HG03135 (cell line): Measurements from ENCODE around the gene CTSA.
"Not testable (repeated sequence)": the region's sequence is repeated elsewhere in the genome, so short reads cannot be mapped to it uniquely, and the experiment has no call there.

ENCODE experiments used
- ATAC-seq: cut with Tn5 transposase; IDR thresholded peaks from one replicate; pipeline ENCODE4 v1.9.1; 2021; ENCODE audit warnings: mild to moderate bottlenecking, moderate library complexity; ENCODE audit not compliant: unreplicated experiment

CTSA gene

DNA sequence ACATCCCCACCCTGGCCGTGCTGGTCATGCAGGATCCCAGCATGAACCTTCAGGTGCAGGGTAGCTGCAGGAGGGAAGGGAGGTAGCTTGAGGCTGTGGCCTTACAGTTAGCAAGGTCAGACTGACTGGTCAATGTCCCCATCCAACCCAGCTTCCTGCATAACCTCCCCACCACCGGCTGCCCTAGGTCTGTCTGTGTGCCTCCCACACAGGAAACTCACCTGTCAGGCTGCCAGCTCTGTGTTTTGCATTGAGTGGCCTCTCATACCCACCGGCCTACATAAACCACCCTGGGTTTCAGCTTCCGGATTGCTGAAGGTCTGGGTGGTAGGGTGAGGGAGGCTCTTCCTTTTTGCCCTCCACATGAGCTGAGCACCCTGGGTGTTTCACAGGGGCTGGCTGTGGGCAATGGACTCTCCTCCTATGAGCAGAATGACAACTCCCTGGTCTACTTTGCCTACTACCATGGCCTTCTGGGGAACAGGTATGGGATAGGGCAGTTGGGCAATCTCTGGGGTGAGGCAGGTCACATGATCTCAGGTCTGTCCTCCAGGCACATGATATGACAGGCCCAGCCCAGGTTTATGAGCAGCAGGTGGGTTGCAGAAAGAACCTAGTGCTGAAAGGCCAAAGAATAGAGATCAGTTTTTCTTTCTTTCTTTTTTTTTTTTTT is 1.8 kb downstream of the CTSA start:
- ATAC-seq = no peak

DNA sequence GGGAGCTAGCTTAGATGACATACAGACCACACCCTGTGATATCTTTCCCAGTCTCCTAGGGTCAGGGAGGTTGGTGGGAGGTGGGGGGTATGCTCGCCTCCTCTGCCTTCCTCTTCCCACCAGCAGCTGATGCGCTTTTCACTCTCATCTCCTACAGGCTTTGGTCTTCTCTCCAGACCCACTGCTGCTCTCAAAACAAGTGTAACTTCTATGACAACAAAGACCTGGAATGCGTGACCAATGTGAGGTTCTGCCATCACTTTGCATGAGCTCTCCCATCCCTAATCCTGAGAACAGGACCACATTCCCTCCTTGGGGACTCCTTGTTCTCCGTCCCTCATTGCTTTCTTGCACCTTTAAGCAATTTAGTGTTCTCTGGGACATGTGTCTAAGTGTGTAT is 2.7 kb downstream of the CTSA start:
- no peak for ATAC-seq

DNA sequence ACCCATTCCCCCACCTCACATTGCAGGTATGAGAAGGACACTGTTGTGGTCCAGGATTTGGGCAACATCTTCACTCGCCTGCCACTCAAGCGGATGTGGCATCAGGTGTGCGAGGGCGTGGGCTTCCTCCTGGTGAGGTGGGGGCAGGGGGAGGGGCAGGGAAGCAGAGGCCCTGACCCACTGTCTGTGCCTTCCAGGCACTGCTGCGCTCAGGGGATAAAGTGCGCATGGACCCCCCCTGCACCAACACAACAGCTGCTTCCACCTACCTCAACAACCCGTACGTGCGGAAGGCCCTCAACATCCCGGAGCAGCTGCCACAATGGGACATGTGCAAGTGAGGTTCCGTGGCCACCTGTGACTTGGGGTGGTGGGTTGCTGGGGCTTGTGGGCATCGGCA is 3.7 kb downstream of the CTSA start:
- no peak for ATAC-seq

DNA sequence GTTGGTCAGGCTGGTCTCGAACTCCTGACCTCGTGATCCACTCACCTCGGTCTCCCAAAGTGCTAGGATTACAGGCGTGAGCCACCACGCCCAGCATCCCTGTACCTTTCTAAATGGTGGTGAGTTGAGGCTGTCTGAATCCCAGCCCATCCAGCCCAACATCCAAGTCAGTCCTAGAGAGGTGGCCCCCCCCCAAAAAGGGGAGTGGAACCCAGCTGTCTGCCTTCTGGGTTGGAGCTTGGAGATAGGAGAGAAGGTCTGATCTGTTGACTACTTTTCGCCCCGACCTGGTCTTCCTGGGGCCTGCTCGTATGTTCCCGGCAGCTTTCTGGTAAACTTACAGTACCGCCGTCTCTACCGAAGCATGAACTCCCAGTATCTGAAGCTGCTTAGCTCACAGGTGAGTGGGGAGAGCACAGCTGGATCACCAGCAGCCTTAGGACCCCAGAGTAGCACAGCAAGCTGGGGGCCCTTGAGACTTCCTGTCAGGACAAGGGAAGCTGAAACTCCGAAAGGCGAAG is 5.6 kb downstream of the CTSA start:
- no peak for ATAC-seq

DNA sequence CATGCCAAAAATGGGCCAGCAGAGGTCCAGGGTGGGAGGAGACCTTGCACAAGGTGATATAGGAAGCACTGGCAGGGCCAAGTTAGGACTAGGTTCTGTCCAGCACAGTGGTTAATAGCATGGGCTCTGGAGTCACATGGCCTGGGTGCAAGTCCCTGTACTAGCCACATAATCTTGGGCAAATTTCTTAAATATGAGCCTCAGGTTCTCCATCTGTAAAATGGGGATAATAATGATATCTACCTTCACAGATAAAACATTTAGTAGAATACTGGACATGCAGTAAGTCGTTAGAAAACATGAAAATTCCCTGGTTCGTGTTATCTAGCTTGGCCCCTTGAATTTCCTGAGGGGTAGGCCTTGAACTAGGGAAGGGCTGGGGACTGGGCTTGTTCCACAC is 6.2 kb downstream of the CTSA start:
- ATAC-seq = no peak

DNA sequence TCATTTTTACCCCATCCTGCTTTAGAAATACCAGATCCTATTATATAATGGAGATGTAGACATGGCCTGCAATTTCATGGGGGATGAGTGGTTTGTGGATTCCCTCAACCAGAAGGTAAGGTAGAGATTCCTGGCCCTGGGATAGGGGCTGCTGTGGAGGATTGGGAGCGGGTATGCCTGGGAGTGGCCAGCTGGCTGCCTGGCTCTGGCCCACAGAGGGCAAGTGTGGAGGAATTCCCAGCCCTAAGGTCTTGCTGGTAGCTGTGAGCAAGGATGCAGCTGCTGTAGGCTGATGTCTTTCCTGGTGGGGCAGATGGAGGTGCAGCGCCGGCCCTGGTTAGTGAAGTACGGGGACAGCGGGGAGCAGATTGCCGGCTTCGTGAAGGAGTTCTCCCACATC is 6.6 kb downstream of the CTSA start:
- no peak for ATAC-seq

DNA sequence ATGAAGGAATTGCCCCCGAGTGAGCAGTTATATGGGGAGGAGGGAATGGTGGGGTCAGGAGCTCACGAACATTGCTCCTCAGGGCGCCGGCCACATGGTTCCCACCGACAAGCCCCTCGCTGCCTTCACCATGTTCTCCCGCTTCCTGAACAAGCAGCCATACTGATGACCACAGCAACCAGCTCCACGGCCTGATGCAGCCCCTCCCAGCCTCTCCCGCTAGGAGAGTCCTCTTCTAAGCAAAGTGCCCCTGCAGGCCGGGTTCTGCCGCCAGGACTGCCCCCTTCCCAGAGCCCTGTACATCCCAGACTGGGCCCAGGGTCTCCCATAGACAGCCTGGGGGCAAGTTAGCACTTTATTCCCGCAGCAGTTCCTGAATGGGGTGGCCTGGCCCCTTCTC is 7.2 kb downstream of the CTSA start:
- ATAC-seq = no peak

DNA sequence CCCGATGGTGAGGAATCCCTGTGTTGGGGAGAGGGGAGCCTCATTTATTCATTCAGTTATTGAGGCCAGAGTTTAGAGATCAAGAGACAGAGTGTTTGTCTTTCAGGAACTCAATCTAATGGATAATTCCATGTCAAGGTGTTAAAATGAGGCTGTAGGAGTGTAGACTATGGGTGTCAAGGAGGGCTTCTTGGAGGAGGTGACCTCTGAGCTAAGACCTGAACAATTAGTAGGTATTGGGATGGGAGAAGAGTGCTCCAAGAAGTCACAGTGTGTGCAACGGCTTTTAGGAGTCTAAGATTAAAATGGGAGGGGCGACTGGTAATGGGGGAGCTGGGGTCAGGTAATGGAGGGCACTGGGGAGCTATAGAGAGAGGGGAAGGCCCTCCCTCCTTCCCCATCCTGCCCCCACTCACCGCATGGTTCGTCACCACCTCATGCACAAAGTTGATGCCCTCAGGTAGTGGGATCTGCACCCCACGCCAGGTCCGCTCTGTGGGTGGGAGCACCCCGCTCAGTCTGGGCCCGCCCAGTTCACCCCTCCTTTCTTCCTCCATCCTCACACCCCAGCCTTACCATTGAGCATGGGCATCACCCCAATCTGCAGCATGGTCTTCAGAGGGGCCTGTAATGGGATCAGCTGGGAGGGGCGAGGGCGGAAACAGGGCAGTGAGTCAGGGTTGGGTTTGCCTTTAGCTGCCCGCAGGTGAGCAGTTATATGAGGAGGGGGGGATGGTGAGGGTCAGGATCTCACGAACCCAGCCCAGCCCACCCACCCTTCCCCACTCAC is 8.1 kb downstream of the CTSA start:
- ATAC-seq = no peak

DNA sequence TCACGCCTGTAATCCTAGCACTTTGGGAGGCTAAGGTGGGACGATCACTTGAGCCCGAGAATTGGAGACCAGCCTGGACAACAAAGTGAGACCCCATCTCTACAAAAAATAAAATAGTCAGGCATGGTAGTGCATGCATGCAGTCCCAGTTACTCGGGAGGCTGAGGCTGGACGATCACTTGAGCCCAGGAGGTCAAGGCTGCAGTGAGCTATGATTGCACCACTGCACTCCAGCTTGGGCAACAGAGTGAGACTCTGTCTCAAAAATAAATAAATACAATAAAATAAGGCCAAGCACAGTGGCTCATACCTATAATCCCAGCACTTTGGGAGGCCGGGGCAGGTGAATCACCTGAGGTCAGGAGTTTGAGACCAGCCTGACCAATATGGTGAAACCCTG is 10.2 kb downstream of the CTSA start:
- not testable (repeated sequence) for ATAC-seq

DNA sequence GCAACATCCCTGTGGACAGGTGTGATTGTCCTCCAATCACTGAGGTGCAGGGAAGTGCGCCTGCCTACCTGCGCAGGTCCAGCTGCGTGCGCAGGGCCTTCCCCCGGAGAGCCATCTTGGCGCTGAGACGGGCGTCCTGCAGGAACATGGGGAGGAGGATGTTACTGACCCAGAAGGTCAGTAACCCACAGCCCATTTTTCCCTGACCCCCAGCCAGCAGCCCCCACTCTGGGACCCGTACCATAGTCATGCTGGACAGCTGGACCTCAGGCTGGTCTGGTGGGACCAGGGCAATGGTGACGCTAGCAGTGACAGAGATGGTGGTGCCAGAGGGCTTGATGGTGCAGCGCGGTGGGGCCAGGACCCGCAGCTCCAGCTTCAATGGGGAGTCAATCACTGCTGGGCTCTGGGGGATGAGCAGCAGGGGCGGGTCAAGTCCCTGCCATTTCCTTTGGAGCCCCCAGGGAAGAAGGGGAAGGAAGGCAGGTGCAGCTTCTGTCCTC is 11.1 kb downstream of the CTSA start:
- no peak for ATAC-seq

DNA sequence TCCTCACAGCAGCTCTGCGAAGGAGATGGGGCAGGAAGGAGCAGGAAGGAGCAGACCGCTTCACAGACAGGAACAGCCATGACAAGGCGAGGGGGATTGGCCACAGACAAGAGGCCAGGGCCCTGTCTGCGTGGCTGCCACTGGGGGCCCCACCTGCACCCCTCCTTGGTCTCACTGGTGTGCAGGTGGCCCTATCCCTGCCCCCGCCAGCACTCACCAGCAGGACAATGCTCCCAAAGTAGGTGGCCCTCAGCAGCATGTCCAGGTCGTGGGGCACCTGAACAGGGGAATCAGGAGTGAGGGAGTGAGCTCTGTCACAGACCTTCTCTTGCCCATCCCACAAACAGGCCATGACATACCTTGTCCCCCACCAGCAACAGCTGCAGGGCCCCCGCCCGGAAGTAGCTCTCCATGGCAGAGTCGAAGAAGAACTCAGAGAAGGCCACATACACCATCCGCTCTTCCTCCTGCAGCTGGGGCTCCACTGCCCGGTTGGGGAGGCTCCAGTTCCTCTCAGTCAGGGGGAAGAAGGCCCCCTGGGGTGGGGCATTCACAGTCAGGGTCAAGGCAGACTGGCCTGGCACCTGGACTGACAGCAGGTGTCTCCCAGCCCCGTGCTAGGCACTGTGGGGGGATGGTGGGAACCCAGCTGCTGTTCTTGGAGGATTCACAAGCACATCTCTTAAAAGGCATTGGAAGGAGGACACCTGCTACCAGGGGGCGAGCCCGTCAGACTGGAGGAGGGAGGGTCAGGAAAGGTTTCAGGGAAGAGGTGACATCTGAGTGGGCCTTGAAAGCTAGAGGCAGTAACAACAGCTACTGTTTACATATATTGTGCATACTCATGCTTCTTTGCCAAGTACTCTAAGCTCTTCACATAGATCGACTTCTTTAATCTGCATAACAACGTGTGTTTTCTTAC is 13.7 kb downstream of the CTSA start:
- ATAC-seq = no peak

DNA sequence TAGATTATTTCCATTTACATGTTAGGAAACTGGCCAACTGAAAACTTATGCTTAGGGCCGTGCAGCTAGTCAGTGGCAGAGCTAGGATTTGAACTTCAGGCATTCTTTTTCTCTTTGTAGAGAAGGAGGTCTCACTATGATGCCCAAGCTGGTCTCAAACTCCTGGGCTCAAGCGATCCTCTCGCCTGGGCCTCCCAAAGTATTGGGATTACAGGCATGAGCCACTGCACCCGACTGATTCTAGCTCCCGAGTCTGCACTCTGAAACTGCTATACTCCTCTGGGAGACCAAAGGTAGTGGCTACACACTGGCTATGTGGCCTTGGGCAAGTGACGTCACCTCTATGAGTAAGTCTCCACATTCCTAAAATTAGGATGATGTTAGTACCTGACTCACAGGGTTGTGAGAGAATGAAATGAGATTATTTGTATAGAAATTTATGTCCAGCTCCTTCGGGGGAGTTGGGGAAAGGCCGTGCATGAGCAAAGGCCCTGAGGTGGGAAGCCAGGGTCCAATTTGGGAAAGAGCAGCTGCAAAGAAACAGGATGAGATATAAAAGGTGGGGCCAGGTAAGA is 14.5 kb downstream of the CTSA start:
- ATAC-seq = no peak

DNA sequence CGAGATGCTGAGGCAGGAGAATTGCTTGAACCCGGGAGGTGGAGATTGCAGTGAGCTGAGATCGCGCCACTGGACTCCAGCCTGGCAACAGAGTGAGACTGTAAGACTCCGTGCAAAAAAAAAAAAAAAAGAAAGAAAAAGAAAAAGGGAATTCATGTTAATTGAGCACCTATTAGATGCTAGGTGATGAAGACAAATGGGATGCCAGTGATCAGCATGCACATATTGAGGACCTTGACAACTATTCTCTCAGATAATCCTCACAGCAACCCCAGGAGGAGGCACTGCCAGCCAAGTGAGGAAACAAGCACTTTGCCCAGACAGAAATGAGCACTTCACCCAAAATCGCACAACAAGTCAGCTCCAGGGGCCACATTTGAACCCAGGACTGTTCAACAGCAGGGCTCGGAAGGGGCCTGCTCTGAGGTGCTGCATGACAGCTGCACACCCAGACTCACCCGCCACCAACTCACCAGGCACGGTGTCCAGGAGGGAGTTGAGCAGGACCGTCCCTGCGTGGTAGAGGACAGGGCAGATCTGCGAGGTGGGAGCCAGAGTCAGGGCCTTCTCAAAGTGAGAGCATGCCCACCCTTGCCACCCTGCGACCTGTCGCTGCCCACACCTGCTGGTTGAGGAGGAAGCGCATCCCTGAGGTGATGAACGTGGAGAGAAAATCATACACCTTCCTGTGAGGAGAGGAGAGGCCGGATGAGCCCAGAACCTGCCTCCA is 16.2 kb downstream of the CTSA start:
- no peak for ATAC-seq

DNA sequence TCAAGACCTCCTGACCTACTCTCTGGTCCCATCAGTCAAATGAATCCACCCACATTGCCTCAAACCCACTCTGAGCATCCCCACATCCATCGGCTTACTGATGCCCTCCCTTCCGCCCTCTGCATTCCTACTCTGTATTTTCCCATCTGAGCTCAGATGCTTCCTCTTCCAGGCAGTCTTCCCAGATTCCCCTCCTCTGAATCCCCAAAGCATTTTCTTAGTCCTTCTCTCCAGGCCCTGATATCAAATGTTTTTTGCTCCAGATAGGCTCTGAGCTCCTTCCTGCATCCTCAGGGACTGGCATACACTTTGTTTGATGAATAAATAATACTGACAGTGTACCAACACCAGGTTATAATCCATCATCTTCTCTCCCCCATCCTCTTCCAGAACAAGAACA is 16.9 kb downstream of the CTSA start:
- ATAC-seq = no peak

DNA sequence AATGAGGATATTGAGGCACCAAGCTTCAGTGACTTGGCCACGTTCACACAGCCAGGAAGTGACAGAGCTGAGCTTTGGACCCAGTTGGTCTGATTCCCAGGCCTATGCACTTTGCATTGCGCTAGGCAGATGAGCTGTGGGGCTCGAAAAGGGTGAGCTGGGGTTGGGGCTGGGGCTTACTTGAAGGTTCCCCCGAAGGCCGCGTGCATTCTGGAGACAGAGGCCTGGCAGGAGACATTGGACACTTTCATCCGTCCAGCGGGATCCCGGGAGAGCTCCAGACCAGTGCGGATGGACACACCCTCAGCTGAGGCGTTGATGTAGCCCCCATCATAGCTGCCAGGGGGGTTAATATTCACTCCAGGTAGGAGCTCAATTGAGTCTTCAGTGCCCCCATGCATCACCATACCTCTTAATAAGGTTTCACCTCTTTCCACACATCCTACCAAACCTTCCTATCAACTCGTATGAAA is 18.2 kb downstream of the CTSA start:
- no peak for ATAC-seq

DNA sequence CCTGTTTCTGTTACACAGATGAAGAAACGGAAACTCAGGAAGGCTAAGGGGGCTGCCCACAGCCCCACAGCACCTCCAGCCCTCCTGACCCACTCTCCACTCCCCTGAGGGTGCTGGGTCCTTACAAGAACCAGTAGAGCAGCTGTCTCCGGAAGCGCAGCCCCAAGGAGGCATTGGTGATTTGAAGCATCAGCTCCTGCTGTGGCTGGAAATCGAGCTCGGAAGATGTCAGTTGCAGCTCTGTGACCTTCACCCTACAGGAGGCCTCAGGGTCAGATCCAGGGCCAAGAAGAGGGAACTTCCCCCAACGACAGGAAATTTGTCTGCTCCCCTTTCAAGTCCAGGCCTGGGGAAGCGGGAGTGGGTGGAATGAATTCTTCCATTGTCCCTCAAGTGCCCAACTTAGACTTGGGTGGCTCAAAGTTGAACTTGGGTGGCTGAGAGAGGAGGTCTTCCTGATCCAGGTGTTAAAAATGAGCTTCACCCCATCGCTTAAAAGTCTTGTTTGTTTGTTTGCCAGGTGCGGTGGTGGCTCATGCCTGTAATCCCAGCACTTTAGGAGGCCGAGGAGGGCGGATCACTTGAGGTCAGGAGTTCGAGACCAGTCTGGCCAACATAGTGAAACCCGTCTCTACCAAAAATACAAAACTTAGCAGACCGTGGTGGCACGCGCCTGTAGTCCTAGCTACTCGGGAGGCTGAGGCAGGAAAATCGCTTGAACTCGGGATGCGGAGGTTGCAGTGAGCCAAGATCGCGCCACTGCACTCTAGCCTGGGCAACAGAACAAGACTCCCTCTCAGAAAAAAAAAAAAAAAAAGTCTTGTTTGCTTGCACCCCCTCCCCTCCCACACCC is 18.9 kb downstream of the CTSA start:
- ATAC-seq = no peak

DNA sequence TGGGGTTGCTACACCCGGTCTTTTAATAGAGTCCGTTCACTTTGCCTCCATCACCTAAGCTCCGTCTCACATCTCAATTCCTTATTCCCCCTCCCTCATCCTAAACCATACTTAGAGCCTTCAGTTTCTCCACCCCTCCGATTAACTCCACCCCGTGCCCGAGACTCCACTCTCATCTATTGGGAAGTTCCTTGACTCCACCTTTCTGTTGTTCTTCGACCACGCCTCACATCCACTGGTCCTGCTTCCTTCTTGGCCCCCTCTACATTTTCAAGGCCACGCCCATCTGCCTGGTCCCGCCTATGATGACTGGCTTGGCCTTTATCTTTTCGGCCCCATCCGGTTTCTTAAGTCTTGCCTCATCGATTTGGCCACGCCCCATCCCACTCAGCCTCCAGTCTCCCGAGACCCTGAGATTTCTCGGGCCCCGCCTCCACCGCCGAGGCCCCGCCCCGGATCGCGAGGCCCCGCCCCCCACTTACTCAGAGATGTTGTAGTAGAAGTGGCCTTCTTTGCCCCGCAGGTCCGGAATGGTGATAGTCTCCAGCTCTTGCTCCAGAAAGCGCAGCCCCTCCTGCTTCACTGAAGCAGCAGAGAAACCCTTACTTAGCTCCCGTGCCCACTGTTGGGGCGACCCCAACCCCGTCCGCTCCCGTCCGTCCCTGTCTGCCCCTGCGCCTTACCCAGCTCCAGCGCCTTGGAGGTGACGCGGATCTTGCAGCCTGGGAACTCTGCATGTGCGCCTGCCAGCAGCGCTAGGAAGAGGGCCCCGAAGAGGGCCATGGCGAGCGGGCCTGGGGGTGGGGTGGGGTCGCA is 19.7 kb downstream of the CTSA start:
- peak; percentile 92 for ATAC-seq
